ENCODE results near the gene MAP2. TPM values are rescaled to one million over a fixed set of nuclear protein-coding genes. Genes with fewer than 3 reads are reported as not detected.

The MAP2 gene
- total and polyA plus RNA-seq, 10 of the 15 experiments (the other 5 are each of a cell fraction or from before 2014, with no cell fraction given) = 0.01 TPM; not detected in 9

DNA sequence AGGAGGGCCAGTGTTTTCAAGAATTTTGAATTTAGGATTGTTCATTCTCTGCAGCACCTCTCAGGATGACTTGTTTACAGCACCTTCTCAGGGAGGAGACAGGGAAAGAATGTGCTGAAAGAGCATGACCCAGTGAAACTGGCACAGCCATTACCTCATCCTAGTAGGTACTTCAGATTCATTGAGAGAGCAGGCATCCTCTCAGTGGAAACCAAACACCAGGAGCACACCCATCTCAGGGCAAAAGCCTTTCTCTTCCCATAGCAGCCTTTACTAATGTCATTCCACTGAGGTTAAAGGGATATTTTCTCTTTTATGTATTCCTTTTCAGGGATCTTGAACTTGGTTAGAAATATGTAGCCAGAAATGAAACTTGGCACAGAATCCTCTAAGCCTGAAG lies 2.6 kb downstream of the MAP2 start (continued):
- TF ChIP-seq, protein P1, sequence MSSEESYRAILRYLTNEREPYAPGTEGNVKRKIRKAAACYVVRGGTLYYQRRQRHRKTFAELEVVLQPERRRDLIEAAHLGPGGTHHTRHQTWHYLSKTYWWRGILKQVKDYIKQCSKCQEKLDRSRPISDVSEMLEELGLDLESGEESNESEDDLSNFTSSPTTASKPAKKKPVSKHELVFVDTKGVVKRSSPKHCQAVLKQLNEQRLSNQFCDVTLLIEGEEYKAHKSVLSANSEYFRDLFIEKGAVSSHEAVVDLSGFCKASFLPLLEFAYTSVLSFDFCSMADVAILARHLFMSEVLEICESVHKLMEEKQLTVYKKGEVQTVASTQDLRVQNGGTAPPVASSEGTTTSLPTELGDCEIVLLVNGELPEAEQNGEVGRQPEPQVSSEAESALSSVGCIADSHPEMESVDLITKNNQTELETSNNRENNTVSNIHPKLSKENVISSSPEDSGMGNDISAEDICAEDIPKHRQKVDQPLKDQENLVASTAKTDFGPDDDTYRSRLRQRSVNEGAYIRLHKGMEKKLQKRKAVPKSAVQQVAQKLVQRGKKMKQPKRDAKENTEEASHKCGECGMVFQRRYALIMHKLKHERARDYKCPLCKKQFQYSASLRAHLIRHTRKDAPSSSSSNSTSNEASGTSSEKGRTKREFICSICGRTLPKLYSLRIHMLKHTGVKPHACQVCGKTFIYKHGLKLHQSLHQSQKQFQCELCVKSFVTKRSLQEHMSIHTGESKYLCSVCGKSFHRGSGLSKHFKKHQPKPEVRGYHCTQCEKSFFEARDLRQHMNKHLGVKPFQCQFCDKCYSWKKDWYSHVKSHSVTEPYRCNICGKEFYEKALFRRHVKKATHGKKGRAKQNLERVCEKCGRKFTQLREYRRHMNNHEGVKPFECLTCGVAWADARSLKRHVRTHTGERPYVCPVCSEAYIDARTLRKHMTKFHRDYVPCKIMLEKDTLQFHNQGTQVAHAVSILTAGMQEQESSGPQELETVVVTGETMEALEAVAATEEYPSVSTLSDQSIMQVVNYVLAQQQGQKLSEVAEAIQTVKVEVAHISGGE (CRISPR knock-in tag; IDR thresholded peaks at IDR 0.05) = no peak
- TF ChIP-seq NFYA (IDR thresholded peaks at IDR 0.05; ENCODE audit: borderline replicate concordance, low read depth, low read length) = no peak
- TF ChIP-seq TCF3 (IDR thresholded peaks at IDR 0.05; ENCODE audit: borderline replicate concordance, insufficient read depth, low read depth, low read length) = no peak
- TF ChIP-seq CEBPB (IDR thresholded peaks at IDR 0.05; ENCODE audit: borderline replicate concordance in 1 of 2, low read depth in 2 of 2, low read length in 2 of 2) = no peak
- no peak for TF ChIP-seq SIN3A (IDR thresholded peaks at IDR 0.05; ENCODE audit: low read depth, low read length)
- no peak for TF ChIP-seq CHD2 (IDR thresholded peaks at IDR 0.05; ENCODE audit: borderline replicate concordance, low read depth, low read length)
- no peak for TF ChIP-seq BACH1 (IDR thresholded peaks at IDR 0.05; ENCODE audit: borderline replicate concordance)

- H3K4me2 ChIP-seq (ENCODE audit: control insufficient read depth, insufficient read depth) = no peak overlapping the region
- H3K36me3 ChIP-seq (ENCODE audit: control insufficient read depth in 2 of 2, insufficient read depth in 2 of 2, low read length in 1 of 2) = no peaks in the 10 kb centered on the region
- in situ Hi-C loops (cut with MboI) = no loop called here
- no peak overlapping the region for H2AFZ ChIP-seq (ENCODE audit: control insufficient read depth, low read depth, low read length)
- no peak overlapping the region for H3K9ac ChIP-seq (ENCODE audit: control insufficient read depth, insufficient read depth, low read length)
- ChIA-PET RAD21 (ENCODE audit: unreplicated experiment) (no interaction called here), SMC1A (ENCODE audit: uncharacterized antibody, unreplicated experiment) (no interaction called here), POLR2A (no interaction called here), CTCF (no interaction called here)
- no peaks in the 10 kb centered on the region for H4K20me1 ChIP-seq (ENCODE audit: control insufficient read depth, insufficient read depth)
- no peak for FAIRE-seq
- H3K27me3 ChIP-seq (replicated peaks in 1 of 2; ENCODE audit: control insufficient read depth in 2 of 2, insufficient read depth in 2 of 2, low read length in 1 of 2) = no peaks in the 10 kb centered on the region
- BruUV-seq (replicated peaks) = no TSS peak
- WGBS (ENCODE audit: insufficient coverage, insufficient replicate concordance, low lambda C conversion rate, missing lambda C conversion rate) = 25% methylated on average over 3 of the region's 3 CpGs
- intact Hi-C loops (cut with micrococcal nuclease; ENCODE audit: unreplicated experiment) = no loop called here
- no peak for ATAC-seq
- H3K9me3 ChIP-seq (replicated peaks; ENCODE audit: control insufficient read depth, insufficient read depth, low read length) = no peaks in the 10 kb centered on the region
- DNase-seq (ENCODE audit: low read depth, low spot score) = no peak
- TF ChIP-seq NR2F1 (conservative IDR thresholded peaks at IDR 0.05) = no peak
- TF ChIP-seq, protein P2, sequence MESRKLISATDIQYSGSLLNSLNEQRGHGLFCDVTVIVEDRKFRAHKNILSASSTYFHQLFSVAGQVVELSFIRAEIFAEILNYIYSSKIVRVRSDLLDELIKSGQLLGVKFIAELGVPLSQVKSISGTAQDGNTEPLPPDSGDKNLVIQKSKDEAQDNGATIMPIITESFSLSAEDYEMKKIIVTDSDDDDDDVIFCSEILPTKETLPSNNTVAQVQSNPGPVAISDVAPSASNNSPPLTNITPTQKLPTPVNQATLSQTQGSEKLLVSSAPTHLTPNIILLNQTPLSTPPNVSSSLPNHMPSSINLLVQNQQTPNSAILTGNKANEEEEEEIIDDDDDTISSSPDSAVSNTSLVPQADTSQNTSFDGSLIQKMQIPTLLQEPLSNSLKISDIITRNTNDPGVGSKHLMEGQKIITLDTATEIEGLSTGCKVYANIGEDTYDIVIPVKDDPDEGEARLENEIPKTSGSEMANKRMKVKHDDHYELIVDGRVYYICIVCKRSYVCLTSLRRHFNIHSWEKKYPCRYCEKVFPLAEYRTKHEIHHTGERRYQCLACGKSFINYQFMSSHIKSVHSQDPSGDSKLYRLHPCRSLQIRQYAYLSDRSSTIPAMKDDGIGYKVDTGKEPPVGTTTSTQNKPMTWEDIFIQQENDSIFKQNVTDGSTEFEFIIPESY (IDR thresholded peaks at IDR 0.05) = no peak
- TF ChIP-seq HCFC1 (IDR thresholded peaks at IDR 0.05; ENCODE audit: low read length) = no peak
- TF ChIP-seq, protein P3, sequence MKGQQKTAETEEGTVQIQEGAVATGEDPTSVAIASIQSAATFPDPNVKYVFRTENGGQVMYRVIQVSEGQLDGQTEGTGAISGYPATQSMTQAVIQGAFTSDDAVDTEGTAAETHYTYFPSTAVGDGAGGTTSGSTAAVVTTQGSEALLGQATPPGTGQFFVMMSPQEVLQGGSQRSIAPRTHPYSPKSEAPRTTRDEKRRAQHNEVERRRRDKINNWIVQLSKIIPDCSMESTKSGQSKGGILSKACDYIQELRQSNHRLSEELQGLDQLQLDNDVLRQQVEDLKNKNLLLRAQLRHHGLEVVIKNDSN (IDR thresholded peaks at IDR 0.05; ENCODE audit: borderline replicate concordance, extremely low read length, insufficient read depth, low read depth, low read length) = no peak
- no peak for TF ChIP-seq SP1 (IDR thresholded peaks at IDR 0.05; ENCODE audit: low read depth, low read length)
- TF ChIP-seq ZNF274 (IDR thresholded peaks at IDR 0.05; ENCODE audit: insufficient read depth, insufficient read length) = no peak
- no peak for TF ChIP-seq KLF5 (IDR thresholded peaks at IDR 0.05; ENCODE audit: partially characterized antibody)
- TF ChIP-seq NFYA (IDR thresholded peaks at IDR 0.05; ENCODE audit: borderline replicate concordance, low read depth, low read length) = no peak
- no peak for TF ChIP-seq CEBPB (IDR thresholded peaks at IDR 0.05; ENCODE audit: borderline replicate concordance in 1 of 2, low read depth in 2 of 2, low read length in 2 of 2)
- no peak for TF ChIP-seq USF2 (IDR thresholded peaks at IDR 0.05; ENCODE audit: borderline replicate concordance, low read depth, low read length)
- TF ChIP-seq SPI1 (IDR thresholded peaks at IDR 0.05; ENCODE audit: borderline replicate concordance, insufficient read depth, low read depth, low read length) = no peak
- no peak overlapping the region for H3K4me3 ChIP-seq
- no peak overlapping the region for H3K27ac ChIP-seq (ENCODE audit: control insufficient read depth, insufficient read depth)
- H3K4me1 ChIP-seq (ENCODE audit: control insufficient read depth, insufficient read depth, low read length) = no peaks in the 10 kb centered on the region
- no peaks in the 10 kb centered on the region for H3K79me2 ChIP-seq (ENCODE audit: control insufficient read depth, insufficient read depth, low read length)
Observed at GRCh38 chr2:209431701-209432100, 7.9 kb downstream of the MAP2 start.

Measured in GM12878 (cell line).